ENCODE data around the gene POTEI.
"Not testable (repeated sequence)": the region's sequence is repeated elsewhere in the genome, so short reads cannot be mapped to it uniquely, and the experiment has no call there.

POTEI gene

DNA sequence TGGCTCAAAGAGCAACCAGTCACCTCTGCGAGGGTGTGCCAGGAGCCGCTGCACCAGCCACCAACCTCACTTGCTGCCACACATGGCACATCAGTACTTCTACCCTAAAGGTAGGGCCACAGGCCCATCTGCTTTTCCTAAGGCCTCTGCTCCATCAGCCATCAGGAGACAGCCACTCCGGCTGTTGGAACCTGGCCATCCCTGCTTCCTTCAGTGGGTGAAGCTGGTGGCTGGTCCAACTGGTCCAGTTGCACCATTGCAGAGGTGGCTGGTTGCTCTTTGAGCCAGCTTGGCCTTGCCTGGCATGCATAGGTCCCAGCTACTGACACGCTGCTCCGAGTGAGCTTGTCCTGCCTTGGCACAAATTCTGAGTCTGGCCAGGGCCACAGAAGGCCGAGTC is 53.7 kb downstream of the POTEI start:
- DNase-seq (ENCODE audit: low read depth): not testable (repeated sequence)

- not testable (repeated sequence) for DNase-seq (ENCODE audit: low read depth)
Measured at GRCh38 chr2:130454712-130455083, 54.4 kb downstream of the POTEI start.

DNA sequence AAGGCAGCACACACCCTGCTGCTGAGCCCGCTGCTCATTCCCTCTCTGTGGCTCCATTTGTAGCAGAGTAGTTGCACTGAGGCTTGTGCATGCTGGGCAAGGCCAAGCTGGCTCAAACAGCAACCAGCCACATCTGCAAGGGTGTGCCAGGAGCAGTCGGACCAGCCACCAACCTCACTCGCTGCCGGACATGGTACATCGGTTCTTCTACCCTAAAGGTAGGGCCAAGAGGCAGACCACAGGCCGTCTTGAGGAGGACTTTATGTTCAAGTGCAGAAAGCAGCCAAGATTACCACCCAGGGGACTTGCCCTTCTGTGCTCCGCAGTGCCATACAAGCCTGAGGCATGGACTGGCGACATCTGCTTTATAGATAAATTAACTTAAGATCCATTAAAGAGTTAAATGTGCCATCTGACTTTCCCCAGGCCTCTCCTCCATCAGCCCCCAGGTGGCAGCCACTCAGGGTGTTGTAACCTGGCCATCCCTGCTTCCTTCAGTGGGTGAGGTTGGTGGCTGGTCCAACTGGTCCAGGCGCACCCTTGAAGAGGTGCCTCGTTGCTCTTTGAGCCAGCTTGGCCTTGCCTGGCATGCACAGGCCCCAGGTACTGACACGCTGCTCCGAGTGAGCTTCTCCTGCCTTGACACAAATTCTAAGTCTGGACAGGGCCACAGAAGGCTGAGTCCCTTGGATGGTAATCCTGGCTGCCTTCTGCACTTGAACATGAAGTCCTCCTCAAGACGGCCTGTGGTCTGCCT is 55.0 kb downstream of the POTEI start:
- not testable (repeated sequence) for DNase-seq (ENCODE audit: low read depth)

DNA sequence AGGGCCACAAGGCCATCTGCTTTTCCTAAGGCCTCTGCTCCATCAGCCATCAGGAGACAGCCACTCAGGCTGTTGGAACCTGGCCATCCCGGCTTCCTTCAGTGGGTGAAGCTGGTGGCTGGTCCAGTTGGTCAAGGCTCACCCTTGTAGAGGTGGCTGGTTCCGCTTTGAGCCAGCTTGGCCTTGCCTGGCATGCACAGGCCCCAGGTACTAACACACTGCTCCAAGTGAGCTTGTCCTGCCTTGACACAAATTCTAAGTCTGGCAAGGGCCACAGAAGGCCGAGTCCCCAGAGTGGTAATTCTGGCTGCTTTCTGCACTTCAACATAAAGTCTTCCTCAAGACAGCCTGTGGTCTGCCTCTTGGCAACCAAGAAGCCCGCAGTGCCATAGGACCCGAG is 56.2 kb downstream of the POTEI start:
- not testable (repeated sequence) for DNase-seq (ENCODE audit: low read depth)

DNA sequence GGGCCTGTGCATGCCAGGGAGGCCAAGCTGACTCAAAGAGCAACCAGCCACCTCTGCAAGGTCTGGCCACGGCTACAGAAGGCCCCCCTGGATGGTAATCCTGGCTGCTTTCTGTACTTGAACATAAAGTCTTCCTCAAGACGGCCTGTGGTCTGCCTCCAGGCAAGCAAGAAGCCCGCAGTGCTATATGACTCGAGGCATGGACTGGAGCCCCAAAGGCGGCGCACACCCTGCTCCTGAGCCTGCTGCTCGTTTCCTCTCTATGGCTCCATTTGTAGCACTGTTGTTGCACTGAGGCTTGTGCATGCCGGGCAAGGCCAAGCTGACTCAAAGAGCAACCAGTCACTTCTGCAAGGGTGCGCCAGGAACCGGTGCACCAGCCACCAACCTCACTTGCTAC is 57.3 kb downstream of the POTEI start:
- not testable (repeated sequence) for DNase-seq (ENCODE audit: low read depth)

- not testable (repeated sequence) for DNase-seq (ENCODE audit: low read depth)
Measured at GRCh38 chr2:130451278-130451677, 57.9 kb downstream of the POTEI start.

DNA sequence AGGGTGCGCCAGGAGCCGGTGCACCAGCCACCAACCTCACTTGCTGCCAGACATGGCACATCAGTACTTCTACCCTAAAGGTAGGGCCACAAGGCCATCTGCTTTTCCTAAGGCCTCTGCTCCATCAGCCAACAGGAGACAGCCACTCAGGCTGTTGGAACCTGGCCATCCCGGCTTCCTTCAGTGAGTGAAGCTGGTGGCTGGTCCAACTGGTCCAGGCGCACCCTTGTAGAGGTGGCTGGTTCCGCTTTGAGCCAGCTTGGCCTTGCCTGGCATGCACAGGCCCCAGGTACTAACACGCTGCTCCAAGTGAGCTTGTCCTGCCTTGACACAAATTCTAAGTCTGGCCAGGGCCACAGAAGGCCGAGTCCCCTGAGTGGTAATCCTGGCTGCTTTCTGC is 58.8 kb downstream of the POTEI start:
- DNase-seq (ENCODE audit: low read depth): not testable (repeated sequence)

DNA sequence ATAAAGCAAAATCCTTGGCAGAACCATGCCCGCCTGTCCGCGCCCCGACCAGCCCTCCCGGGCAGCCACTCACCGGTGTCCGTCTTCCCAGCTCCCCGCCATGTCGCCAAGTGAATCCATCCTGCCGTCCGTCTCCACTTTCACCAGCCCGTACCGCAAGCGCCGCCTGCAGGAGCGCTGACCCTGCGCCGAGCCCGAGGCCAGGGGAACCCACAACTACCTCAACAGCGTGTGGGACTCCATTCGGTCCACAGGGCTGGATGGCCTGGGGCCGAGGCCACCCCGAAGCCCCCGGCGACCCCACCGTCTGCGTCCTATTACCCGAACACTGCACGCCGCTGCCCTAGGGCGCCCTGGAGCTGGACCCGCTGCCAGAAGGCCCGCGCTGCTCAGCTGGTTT is 81.5 kb downstream of the POTEI start:
- DNase-seq (ENCODE audit: low read depth): not testable (repeated sequence)

GRCh38 chr2:130418845-130419244 is 90.3 kb downstream of the POTEI start:
- DNase-seq (ENCODE audit: low read depth): not testable (repeated sequence)

DNA sequence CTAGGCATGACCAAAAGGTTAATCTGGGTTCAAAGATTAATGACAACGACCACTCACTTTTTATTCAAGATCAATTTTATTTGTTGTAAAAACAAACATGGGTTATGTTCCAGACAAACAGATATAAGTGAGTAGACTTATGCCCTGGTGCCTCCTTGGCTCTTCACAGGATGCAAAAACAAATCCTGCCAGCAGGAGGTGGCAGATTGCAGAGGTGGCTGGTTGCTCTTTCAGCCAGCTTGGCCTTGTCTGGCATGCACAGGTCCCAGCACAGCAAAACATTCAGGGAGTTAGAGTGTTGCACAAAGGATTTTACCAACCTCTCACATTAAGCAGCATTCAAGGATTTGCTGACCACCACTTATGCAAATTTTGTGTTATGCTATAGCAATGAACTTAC is 92.4 kb downstream of the POTEI start:
- DNase-seq (ENCODE audit: low read depth): not testable (repeated sequence)
